Measurements from ENCODE around the gene FOXO1.

FOXO1 gene

GRCh38 chr13:40578055-40578454 lies 88.4 kb downstream of the FOXO1 start:
- no peak for DNase-seq (ENCODE audit: low read depth)
- no peak overlapping the region for H3K4me3 ChIP-seq (ENCODE audit: low read depth, low read length)
- TF ChIP-seq POLR2A (IDR thresholded peaks at IDR 0.05; ENCODE audit: extremely low read depth, insufficient read length) (no peak), CTCF (IDR thresholded peaks at IDR 0.05; ENCODE audit: low read depth, low read length) (no peak), MYC (IDR thresholded peaks at IDR 0.05; ENCODE audit: low read depth, low read length) (no peak), MAX (IDR thresholded peaks at IDR 0.05; ENCODE audit: low read depth, low read length) (no peak)

- TF ChIP-seq POLR2A (IDR thresholded peaks at IDR 0.05; ENCODE audit: extremely low read depth, insufficient read length) (no peak), MAX (IDR thresholded peaks at IDR 0.05; ENCODE audit: low read depth, low read length) (no peak), MYC (IDR thresholded peaks at IDR 0.05; ENCODE audit: low read depth, low read length) (no peak), CTCF (IDR thresholded peaks at IDR 0.05; ENCODE audit: low read depth, low read length) (no peak)
- no peak overlapping the region for H3K4me3 ChIP-seq (ENCODE audit: low read depth, low read length)
- DNase-seq (ENCODE audit: low read depth) = no peak
These were observed 90.1 kb downstream of the FOXO1 start for GRCh38 chr13:40576369-40576768.

- DNase-seq (ENCODE audit: low read depth) = no peak
- H3K4me3 ChIP-seq (ENCODE audit: low read depth, low read length) = no peak overlapping the region
- TF ChIP-seq MYC (IDR thresholded peaks at IDR 0.05; ENCODE audit: low read depth, low read length) (no peak), MAX (IDR thresholded peaks at IDR 0.05; ENCODE audit: low read depth, low read length) (no peak), POLR2A (IDR thresholded peaks at IDR 0.05; ENCODE audit: extremely low read depth, insufficient read length) (no peak), CTCF (IDR thresholded peaks at IDR 0.05; ENCODE audit: low read depth, low read length) (no peak)
These were observed 93.5 kb downstream of the FOXO1 start for GRCh38 chr13:40572961-40573360.

- DNase-seq (ENCODE audit: low read depth) = no peak
- TF ChIP-seq CTCF (IDR thresholded peaks at IDR 0.05; ENCODE audit: low read depth, low read length) = no peak
- no peak for TF ChIP-seq POLR2A (IDR thresholded peaks at IDR 0.05; ENCODE audit: extremely low read depth, insufficient read length)
- TF ChIP-seq MYC (IDR thresholded peaks at IDR 0.05; ENCODE audit: low read depth, low read length) = no peak
- TF ChIP-seq MAX (IDR thresholded peaks at IDR 0.05; ENCODE audit: low read depth, low read length) = no peak
- no peak overlapping the region for H3K4me3 ChIP-seq (ENCODE audit: low read depth, low read length)
These were observed 95.0 kb downstream of the FOXO1 start for GRCh38 chr13:40571338-40571963.

GRCh38 chr13:40570930-40571329 lies 95.5 kb downstream of the FOXO1 start:
- TF ChIP-seq POLR2A (IDR thresholded peaks at IDR 0.05; ENCODE audit: extremely low read depth, insufficient read length) = no peak
- H3K4me3 ChIP-seq (ENCODE audit: low read depth, low read length) = no peak overlapping the region

GRCh38 chr13:40569024-40569350 lies 97.5 kb downstream of the FOXO1 start:
- no peak overlapping the region for H3K4me3 ChIP-seq (ENCODE audit: low read depth, low read length)
- DNase-seq (ENCODE audit: low read depth) = no peak
- no peak for TF ChIP-seq POLR2A (IDR thresholded peaks at IDR 0.05; ENCODE audit: extremely low read depth, insufficient read length)
- no peak for TF ChIP-seq MYC (IDR thresholded peaks at IDR 0.05; ENCODE audit: low read depth, low read length)
- no peak for TF ChIP-seq MAX (IDR thresholded peaks at IDR 0.05; ENCODE audit: low read depth, low read length)
- TF ChIP-seq CTCF (IDR thresholded peaks at IDR 0.05; ENCODE audit: low read depth, low read length) = no peak

More at GRCh38 chr13:40570930-40571329, 95.5 kb downstream of the FOXO1 start:
- no peak for DNase-seq (ENCODE audit: low read depth)
